Body of pancreas (tissue), 4 donors: Measurements from ENCODE around the gene CR2.

Source experiments
- CTCF ChIP-seq, 7 experiments: fragments of 450-650 bp in 4 of 7; fragments of 200-600 bp in 3 of 7; sonication (generic) in 3 of 7; IDR thresholded peaks; one replicate each; pipeline ENCODE4 v1.5.1; 2016 to 2019; ENCODE audit warnings: antibody characterized with exemption in 7 of 7
- POLR2A ChIP-seq, 3 donors: fragments of 450-650 bp; IDR thresholded peaks; one replicate each; pipeline ENCODE4 v1.6.1; 2016; ENCODE audit warnings: antibody characterized with exemption in 3 of 3, mild to moderate bottlenecking in 2 of 3

- no peak for TF ChIP-seq CTCF (IDR thresholded peaks at IDR 0.05)
- TF ChIP-seq POLR2A (IDR thresholded peaks at IDR 0.05), result no peak
Observed at GRCh38 chr1:207494171-207494570, 40.0 kb downstream of the CR2 start.
